Mammary epithelial cell (primary cell): Measurements from ENCODE around the gene MECP2.

Experiments used
- CTCF ChIP-seq, 2 donors: IDR thresholded peaks in 1 of 2; conservative IDR thresholded peaks in 1 of 2; 2 replicates each; pipeline ENCODE4 v1.5.1; 2011 to 2012; ENCODE audit warnings: inconsistent platforms in 2 of 2, low read length in 2 of 2, mild to moderate bottlenecking in 2 of 2, control low read depth in 1 of 2, low read depth in 1 of 2; ENCODE audit not compliant: insufficient read depth in 1 of 2; ENCODE audit errors: extremely low read depth in 1 of 2
- EZH2 ChIP-seq: IDR thresholded peaks from 2 replicates; pipeline ENCODE4 v1.6.1; 2012; ENCODE audit warnings: low read length, inconsistent platforms, borderline replicate concordance

GRCh38 chrX:154030266-154030665 is 67.3 kb downstream of the MECP2 start:
- TF ChIP-seq CTCF (conservative IDR thresholded peaks at IDR 0.05 in 1 of 2, IDR thresholded peaks at IDR 0.05 in 1 of 2; ENCODE audit: extremely low read depth in 1 of 2, insufficient read depth in 1 of 2, low read depth in 1 of 2, low read length in 2 of 2) (no peak), EZH2 (no peak)
